ENCODE data around the gene TPPP.

GRCh38 chr5:657570-657969 is 35.6 kb downstream of the TPPP start:
- TF ChIP-seq CTCF (IDR thresholded peaks at IDR 0.05) (no peak), EP300 (IDR thresholded peaks at IDR 0.05) (no peak), POLR2A (IDR thresholded peaks at IDR 0.05) (no peak), POLR2AphosphoS5 (IDR thresholded peaks at IDR 0.05) (no peak)
